ENCODE measurements around the gene GALK1. TPM values are rescaled to one million over a fixed set of nuclear protein-coding genes. Genes with fewer than 3 reads are reported as not detected.

The GALK1 gene
- total RNA-seq, 1 experiment from 2014 or later: 36.7 TPM

DNA sequence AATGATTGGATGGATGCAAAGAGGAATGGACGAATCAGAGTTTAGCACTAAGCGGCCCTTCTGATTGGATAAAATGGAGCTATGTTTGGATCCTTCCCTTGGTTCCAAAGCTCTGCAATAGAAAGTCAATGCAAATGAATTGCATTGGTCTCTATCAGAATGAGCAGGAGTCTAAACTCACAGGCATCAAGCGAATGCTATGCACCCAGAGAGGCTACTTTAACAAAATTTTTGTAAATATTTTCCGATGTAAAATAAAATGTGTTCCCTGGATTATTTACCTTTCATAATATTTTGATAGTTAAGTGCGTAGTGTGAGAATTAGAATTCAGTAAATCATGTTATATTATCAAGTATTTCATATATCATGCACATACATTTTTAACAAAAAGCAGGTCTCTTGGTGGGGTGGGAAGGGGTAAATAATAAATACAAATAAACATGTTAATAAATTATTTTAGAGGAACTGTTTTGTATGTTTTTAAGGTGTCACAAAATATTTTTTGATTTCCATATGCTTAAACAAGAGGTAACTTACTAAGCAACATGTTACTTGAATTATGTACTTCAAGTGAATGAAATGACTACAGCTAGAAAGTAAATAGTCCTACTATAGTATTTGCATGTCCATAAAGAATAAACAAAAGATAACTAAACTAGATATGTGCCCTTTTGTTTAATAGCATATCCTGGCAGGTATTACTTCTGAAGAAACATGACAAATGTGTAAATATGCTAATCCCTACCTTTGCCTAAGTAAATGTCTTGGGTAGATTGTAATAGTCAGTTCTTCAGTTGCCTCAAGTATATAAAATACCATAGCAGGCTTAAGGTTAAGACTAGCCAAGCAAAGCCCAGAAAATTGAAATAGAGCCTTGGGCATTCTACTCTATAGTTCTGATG, 15.2 kb upstream of the GALK1 start:
- no peak overlapping the region for H3K9ac ChIP-seq (ENCODE audit: extremely low read depth, insufficient read length, low read length)
- no peaks in the 10 kb centered on the region for H3K79me1 ChIP-seq (ENCODE audit: insufficient read depth, low read depth, low read length, poor library complexity, severe bottlenecking)
- TF ChIP-seq CTCF (conservative IDR thresholded peaks at IDR 0.05): no peak
- no peak overlapping the region for H3K4ac ChIP-seq (ENCODE audit: low read depth, low read length)
- H3K79me2 ChIP-seq (ENCODE audit: insufficient read depth, low read length): peaks cover 3% of the 10 kb centered on the region; the same call in 1 of the 2 replicates
- Mint-ChIP-seq H3K27me3 (ENCODE audit: low read depth) (peaks cover 2% of the 10 kb centered on the region; the same call in 1 of the 2 replicates), H3K4me3 (peak overlapping the region; percentile 96 to 99), H3K4me1 (peaks cover 37 to 38% of the 10 kb centered on the region in 2 experiments), H3K9me3 (peaks cover 2 to 3% of the 10 kb centered on the region in 2 experiments; a peak in 3 of 5 replicates), H3K36me3 (ENCODE audit: insufficient read depth in 1 of 3, low read depth in 3 of 3) (peaks cover 22 to 35% (median 34%) of the 10 kb centered on the region in 3 experiments), H3K27ac (peak overlapping the region in 2 of 3 experiments; percentile 99 to 100; a peak in 4 of 7 replicates)
- no peaks in the 10 kb centered on the region for H4K20me1 ChIP-seq (ENCODE audit: control insufficient read depth, insufficient read depth, insufficient read length)
- no peak overlapping the region for H2BK20ac ChIP-seq (ENCODE audit: low read depth, low read length, poor library complexity, severe bottlenecking)
- H3K9me3 ChIP-seq (ENCODE audit: control insufficient read depth, low read depth, low read length): no peaks in the 10 kb centered on the region
- no CpG with 5 or more reads among the region's 5 CpGs for WGBS (ENCODE audit: extremely low coverage, insufficient read length, low lambda C conversion rate)
- no peak overlapping the region for H3K18ac ChIP-seq (ENCODE audit: insufficient read length, low read depth, low read length)
- no peak overlapping the region for H3K4me2 ChIP-seq (ENCODE audit: insufficient read depth, insufficient read length, low read length)
- H2BK15ac ChIP-seq (ENCODE audit: low read depth, low read length): no peak overlapping the region
- no peak overlapping the region for H2AK5ac ChIP-seq (ENCODE audit: insufficient read length, low read length)
- H3K14ac ChIP-seq (ENCODE audit: insufficient read depth, low read length): no peak overlapping the region
- H2BK12ac ChIP-seq (ENCODE audit: insufficient read length, low read depth, low read length): no peak overlapping the region
- H3K27ac ChIP-seq (ENCODE audit: insufficient read length, low read depth, low read length): no peak overlapping the region
- H3K4me1 ChIP-seq (ENCODE audit: insufficient read depth, low read length): peaks cover 2% of the 10 kb centered on the region; the same call in 1 of the 2 replicates
- no peak overlapping the region for H2BK120ac ChIP-seq (ENCODE audit: low read depth, low read length, poor library complexity, severe bottlenecking)
- H3K23ac ChIP-seq (ENCODE audit: insufficient read length, low read depth, low read length): no peak overlapping the region
- no peak overlapping the region for H3T11ph ChIP-seq (ENCODE audit: low read length)
- no peak overlapping the region for H2AFZ ChIP-seq (ENCODE audit: low read length)
- peaks cover 6% of the 10 kb centered on the region for H3K23me2 ChIP-seq (ENCODE audit: insufficient read length, low read depth, low read length, poor library complexity, severe bottlenecking)
- H3K27me3 ChIP-seq (ENCODE audit: insufficient read depth, low read length): no peaks in the 10 kb centered on the region
- H4K91ac ChIP-seq (ENCODE audit: insufficient read length, low read depth, low read length): no peak overlapping the region
- no peak overlapping the region for H3K56ac ChIP-seq (ENCODE audit: insufficient read length, low read depth, low read length)
- H4K8ac ChIP-seq (replicated peaks; ENCODE audit: insufficient read length, low read depth, low read length): no peak overlapping the region
- H2BK5ac ChIP-seq (ENCODE audit: insufficient read length, low read length): no peak overlapping the region
- DNase-seq: no peak
- H4K5ac ChIP-seq (ENCODE audit: insufficient read length, low read depth, low read length): no peak overlapping the region
